ENCODE measurements around the gene ANAPC7.

Gene ANAPC7

DNA sequence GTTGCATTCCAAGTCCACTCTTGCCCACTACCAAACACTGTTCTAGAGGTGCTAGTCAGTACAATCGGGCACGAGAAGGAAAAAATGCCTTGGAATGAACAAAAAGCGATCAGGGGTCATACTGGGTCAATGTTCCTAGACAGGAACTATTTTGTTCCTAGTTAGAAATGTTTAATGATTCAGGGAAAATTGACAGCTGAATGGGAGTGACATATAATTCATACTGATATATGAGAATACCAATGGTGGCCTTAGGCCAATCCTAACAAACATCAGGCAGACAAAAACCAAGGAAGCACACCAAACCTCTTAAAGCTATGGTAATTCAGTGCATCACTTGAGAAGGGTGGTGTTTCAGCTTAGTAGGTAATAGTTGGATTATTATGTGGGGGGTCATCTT lies 51.1 kb downstream of the ANAPC7 start:
- H3K4me3 ChIP-seq (replicated peaks; ENCODE audit: low read depth, low read length), result no peak overlapping the region
- DNase-seq (ENCODE audit: low read depth), result no peak

DNA sequence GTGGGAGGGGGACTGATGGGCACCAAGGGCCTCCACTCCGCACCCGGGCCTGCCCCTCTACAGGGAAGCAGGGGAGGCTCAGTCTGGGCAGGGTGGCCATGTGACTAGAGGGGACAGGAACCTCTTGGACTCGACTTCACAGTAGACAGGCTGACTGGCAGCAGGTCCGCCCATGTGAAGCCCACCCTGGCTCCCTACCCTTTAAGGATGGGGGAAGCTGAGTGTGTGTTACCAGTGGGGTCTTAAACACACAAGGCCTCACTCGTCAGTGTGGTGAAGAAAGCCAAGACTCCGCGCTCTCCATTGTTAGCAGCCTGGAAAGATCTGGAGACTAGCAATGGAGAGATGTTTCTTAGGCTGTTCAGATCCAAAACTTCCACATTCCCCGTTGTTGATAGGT lies 52.4 kb downstream of the ANAPC7 start:
- no peak for DNase-seq (ENCODE audit: low read depth)
- TF ChIP-seq CTCF (IDR thresholded peaks at IDR 0.05; ENCODE audit: low read length, missing control alignments), result no peak
- no peak overlapping the region for H3K4me3 ChIP-seq (replicated peaks; ENCODE audit: low read depth, low read length)

More for the DNA sequence above, 51.1 kb downstream of the ANAPC7 start:
- TF ChIP-seq CTCF (IDR thresholded peaks at IDR 0.05; ENCODE audit: low read length, missing control alignments), result no peak

DNA sequence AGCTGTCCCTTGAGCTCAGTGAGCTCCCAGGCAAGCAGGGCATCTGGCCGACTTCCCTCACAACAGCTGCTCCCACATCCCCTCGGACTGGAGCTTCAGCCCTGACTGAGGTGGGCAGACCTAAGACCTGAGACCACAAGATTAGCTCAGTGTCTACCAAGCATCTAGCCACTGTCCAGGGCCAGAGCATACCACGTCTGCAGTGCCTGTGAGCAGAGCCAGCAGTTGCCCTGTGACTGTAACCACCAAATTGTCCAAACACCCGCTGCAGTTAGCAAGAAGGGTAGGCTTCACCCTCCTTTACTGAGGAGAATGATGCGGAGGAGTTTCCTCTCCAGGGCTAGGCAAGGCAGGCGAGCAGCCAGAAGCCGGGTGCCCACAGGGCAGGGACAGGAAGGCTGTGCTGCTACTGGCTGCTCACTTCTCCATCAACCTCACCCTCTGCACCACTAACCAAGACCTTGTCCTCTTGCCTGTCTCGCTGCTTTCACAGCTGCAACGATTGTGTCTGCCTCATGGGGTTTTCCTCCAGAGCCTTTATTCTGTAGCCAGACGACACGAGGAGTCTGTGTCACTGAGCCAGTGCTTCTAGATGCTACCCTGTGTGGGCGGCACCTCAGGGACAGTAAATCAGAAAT lies 53.9 kb downstream of the ANAPC7 start:
- TF ChIP-seq CTCF (IDR thresholded peaks at IDR 0.05; ENCODE audit: low read length, missing control alignments), result no peak
- no peak overlapping the region for H3K4me3 ChIP-seq (replicated peaks; ENCODE audit: low read depth, low read length)
- DNase-seq (ENCODE audit: low read depth), result peak; percentile 33

DNA sequence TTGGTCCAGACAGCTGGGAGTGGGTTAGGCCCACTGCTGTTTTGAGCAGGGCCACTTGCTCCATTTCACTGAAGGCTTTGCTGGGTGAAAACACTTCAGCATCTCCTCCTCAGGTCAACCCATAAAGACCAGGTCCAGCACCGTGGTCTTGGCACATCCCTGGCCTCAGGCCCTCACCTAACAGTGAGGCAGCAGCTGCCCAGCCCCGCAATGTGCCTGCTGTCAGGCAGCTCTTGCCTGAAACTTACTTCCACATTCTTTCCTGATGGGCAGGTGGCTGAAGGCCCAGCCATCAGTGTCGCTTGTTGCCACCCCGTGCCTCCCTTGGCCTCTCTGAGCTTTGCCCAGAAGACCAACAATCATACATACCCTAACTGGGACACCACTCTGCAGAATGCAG lies 54.4 kb downstream of the ANAPC7 start:
- H3K4me3 ChIP-seq (replicated peaks; ENCODE audit: low read depth, low read length), result no peak overlapping the region
- no peak for TF ChIP-seq CTCF (IDR thresholded peaks at IDR 0.05; ENCODE audit: low read length, missing control alignments)
- DNase-seq (ENCODE audit: low read depth), result no peak

DNA sequence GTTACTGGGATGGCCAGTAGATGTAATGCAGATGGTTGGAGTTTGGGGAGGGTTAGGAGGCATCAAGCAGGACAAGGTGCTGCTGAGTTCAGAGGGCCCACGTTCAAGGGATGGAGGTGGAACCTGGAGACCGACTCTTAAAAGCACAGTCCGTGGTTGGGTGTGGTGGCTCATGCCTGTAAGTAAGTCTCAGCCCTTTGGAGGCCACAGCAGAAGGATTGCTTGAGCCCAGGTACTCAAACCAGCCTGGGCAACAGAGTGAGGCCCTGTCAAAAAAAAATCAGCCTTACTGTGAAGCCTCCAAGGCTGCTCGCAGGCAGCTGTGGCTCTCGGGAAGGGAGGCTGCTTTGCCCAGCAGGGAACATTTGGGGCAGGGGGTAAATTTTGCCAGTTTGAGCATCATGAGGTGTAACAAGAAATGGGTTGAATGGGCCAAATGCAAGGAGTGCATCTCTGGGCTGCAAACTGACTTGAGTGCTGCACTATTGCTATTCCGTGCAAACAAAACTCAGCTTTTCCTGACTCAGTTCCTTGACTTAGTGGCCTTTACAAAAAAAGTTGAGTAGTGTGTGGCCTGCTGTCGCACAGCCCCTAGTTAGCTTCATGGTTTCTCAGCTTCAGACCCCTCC lies 55.0 kb downstream of the ANAPC7 start:
- no peak for TF ChIP-seq CTCF (IDR thresholded peaks at IDR 0.05; ENCODE audit: low read length, missing control alignments)
- DNase-seq (ENCODE audit: low read depth), result no peak
- no peak overlapping the region for H3K4me3 ChIP-seq (replicated peaks; ENCODE audit: low read depth, low read length)

GRCh38 chr12:110347767-110348166 lies 55.7 kb downstream of the ANAPC7 start:
- no peak for DNase-seq (ENCODE audit: low read depth)
- TF ChIP-seq CTCF (IDR thresholded peaks at IDR 0.05; ENCODE audit: low read length, missing control alignments), result no peak
- no peak overlapping the region for H3K4me3 ChIP-seq (replicated peaks; ENCODE audit: low read depth, low read length)

DNA sequence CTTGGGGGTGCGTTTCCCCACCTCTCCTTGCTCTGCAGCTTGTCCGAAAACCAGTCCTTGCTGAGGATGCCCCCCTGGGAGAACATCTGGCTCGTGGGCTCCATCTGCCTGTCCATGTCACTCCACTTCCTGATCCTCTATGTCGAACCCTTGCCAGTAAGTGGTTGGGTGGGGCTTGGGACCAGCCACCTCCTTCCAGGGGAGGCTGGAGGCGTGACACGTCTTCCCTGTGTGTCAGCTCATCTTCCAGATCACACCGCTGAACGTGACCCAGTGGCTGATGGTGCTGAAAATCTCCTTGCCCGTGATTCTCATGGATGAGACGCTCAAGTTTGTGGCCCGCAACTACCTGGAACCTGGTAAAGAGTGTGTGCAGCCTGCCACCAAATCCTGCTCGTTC lies 57.5 kb downstream of the ANAPC7 start:
- no peak for TF ChIP-seq CTCF (IDR thresholded peaks at IDR 0.05; ENCODE audit: low read length, missing control alignments)
- no peak overlapping the region for H3K4me3 ChIP-seq (replicated peaks; ENCODE audit: low read depth, low read length)
- no peak for DNase-seq (ENCODE audit: low read depth)
